Measurements from ENCODE around the gene CXXC1. TPM values are rescaled to one million over a fixed set of nuclear protein-coding genes. Genes with fewer than 3 reads are reported as not detected.

The CXXC1 gene
- total RNA-seq, 6 donors from 2014 or later = 49.6 to 247 (median 85.4) TPM

DNA sequence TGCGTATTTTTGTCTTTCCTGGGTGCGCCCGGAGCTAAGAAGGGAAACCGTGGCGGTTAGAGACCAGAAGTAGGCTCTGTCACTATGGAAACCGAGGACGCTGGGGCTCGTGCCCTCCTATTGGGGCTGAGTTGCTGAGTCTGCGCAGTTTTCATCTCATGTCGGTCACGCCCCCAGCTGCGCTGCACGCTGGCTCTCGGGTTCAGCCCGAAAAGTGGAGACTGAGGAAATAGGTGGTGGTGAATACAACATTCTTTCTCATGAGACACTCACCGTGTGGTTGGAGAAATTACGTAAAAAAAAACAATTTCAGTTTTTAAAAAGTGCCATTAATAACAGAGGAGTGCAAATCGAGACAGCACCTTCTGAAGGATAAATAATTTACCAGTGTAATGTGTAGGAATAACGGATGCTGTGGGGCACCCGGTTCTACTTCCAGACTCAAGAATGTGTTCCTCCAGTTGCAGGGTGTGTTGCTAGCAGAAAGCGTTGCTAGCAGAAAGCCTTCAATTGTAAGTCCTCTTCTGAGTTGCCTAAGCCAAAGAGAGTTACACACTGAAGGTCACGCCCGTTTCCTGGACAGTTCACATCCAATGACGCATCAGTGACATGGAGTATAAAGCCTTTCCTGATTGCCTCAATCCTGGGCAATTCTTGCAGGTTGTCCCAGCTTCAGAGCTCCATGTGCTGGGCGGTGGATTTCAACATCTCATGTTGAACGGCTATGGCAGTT, 20.4 kb upstream of the CXXC1 start:
- peaks cover 0 to 20% (median 10%) of the 10 kb centered on the region in 4 donors for H3K4me1 ChIP-seq
- H3K27me3 ChIP-seq = no peaks in the 10 kb centered on the region
- peak overlapping the region; percentile 31 to 51 (median 40) for H3K4me3 ChIP-seq
- peaks cover 0 to 5% (median 0%) of the 10 kb centered on the region in 4 donors for H3K9me3 ChIP-seq
- DNase-seq (peak; percentile 87 to 94), ATAC-seq (ENCODE audit: low FRiP score in 2 of 2) (peak; percentile 92 to 99)
- no peaks in the 10 kb centered on the region for H3K36me3 ChIP-seq
- peak overlapping the region; percentile 11 to 30 (median 22) for H3K27ac ChIP-seq
- WGBS, 2 donors = 5% methylated on average over 18 to 26 of the region's 26 CpGs
- TF ChIP-seq POLR2AphosphoS5 (IDR thresholded peaks at IDR 0.05) (peak; percentile 67 to 85), CTCF (IDR thresholded peaks at IDR 0.05) (peak in 1 of 6 experiments; percentile 9), POLR2A (IDR thresholded peaks at IDR 0.05) (peak in 1 of 4 donors; percentile 37), EP300 (IDR thresholded peaks at IDR 0.05) (peak in 2 of 4 donors; percentile 60 to 69)

DNA sequence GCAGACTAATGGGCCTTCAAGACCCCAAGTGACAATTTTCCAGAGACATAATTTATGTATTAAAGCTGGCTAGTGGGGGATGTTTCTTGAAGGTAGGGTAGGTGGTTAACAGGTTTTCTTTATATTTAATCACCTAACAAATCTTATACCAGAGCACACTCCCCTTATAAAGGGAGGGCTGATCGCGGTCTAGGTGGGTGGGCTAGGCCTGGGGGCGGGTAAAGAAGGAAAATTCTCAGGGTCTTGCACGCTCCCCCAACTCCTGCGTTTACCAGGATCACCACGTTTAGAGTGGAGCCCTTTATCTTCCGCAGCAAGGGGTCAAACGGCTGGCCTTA, 19.9 kb upstream of the CXXC1 start:
- Histone ChIP-seq H3K27ac (peak overlapping the region in 3 of 4 donors; percentile 11 to 30 (median 18)), H3K4me3 (peak overlapping the region; percentile 31 to 51 (median 40)), H3K36me3 (no peaks in the 10 kb centered on the region), H3K4me1 (peaks cover 0 to 20% (median 10%) of the 10 kb centered on the region in 4 donors), H3K9me3 (peaks cover 0 to 5% (median 0%) of the 10 kb centered on the region in 4 donors), H3K27me3 (no peaks in the 10 kb centered on the region)
- DNase-seq (no peak), ATAC-seq (ENCODE audit: low FRiP score in 2 of 2) (no peak)
- no peak for TF ChIP-seq POLR2AphosphoS5 (IDR thresholded peaks at IDR 0.05)
- TF ChIP-seq POLR2A (IDR thresholded peaks at IDR 0.05) = no peak
- TF ChIP-seq CTCF (IDR thresholded peaks at IDR 0.05) = no peak
- TF ChIP-seq EP300 (IDR thresholded peaks at IDR 0.05) = no peak
- WGBS, 2 donors = 1% methylated on average over 8 of the region's 8 CpGs; no CpG with 5 or more reads in 1 of the 2 donors

DNA sequence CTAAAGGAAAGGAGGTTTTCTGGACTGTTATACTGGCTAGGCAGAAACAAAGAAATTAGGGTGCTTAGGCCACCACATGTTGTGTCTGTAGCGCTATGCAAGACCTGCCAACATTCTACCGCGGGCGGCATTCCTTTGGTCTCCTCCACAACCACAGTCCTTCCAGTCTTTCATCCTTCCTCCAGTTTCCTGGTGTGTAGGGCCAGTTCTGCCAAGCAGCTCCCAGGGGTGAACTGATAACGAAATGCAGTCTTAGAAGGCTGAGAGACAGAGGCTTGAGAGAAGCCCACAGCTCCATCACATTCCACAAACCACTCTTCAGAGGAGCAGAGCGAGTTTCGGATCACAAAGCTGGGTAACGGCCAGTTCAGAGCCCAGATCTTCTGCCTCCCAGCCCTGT, 19.5 kb upstream of the CXXC1 start:
- ATAC-seq (ENCODE audit: low FRiP score in 2 of 2) (peak in 1 of 2 donors; percentile 44), DNase-seq (no peak)
- no peaks in the 10 kb centered on the region for H3K27me3 ChIP-seq
- H3K27ac ChIP-seq = no peak overlapping the region
- peaks cover 0 to 20% (median 10%) of the 10 kb centered on the region in 4 donors for H3K4me1 ChIP-seq
- H3K4me3 ChIP-seq = peak overlapping the region in 1 of 4 donors; percentile 51
- no peak for TF ChIP-seq POLR2A (IDR thresholded peaks at IDR 0.05)
- 58 to 75% methylated on average over 5 to 8 of the region's 8 CpGs for WGBS, 2 donors
- H3K36me3 ChIP-seq = no peaks in the 10 kb centered on the region
- H3K9me3 ChIP-seq = peaks cover 0 to 5% (median 0%) of the 10 kb centered on the region in 4 donors

GRCh38 chr18:50301074-50301473, 13.6 kb upstream of the CXXC1 start:
- H3K9me3 ChIP-seq = peaks cover 0 to 5% (median 0%) of the 10 kb centered on the region in 4 donors
- H3K27ac ChIP-seq = no peak overlapping the region
- TF ChIP-seq EP300 (IDR thresholded peaks at IDR 0.05) (no peak), CTCF (IDR thresholded peaks at IDR 0.05) (no peak), POLR2AphosphoS5 (IDR thresholded peaks at IDR 0.05) (no peak), POLR2A (IDR thresholded peaks at IDR 0.05) (no peak)
- H3K36me3 ChIP-seq = no peaks in the 10 kb centered on the region
- WGBS, 2 donors = 65 to 72% methylated on average over 5 of the region's 5 CpGs
- ATAC-seq (ENCODE audit: low FRiP score in 2 of 2) = no peak
- no peak overlapping the region for H3K4me3 ChIP-seq
- H3K27me3 ChIP-seq = peaks cover 0 to 11% (median 4%) of the 10 kb centered on the region in 4 donors
- peaks cover 5 to 15% (median 8%) of the 10 kb centered on the region in 4 donors for H3K4me1 ChIP-seq
- no peak for DNase-seq

DNA sequence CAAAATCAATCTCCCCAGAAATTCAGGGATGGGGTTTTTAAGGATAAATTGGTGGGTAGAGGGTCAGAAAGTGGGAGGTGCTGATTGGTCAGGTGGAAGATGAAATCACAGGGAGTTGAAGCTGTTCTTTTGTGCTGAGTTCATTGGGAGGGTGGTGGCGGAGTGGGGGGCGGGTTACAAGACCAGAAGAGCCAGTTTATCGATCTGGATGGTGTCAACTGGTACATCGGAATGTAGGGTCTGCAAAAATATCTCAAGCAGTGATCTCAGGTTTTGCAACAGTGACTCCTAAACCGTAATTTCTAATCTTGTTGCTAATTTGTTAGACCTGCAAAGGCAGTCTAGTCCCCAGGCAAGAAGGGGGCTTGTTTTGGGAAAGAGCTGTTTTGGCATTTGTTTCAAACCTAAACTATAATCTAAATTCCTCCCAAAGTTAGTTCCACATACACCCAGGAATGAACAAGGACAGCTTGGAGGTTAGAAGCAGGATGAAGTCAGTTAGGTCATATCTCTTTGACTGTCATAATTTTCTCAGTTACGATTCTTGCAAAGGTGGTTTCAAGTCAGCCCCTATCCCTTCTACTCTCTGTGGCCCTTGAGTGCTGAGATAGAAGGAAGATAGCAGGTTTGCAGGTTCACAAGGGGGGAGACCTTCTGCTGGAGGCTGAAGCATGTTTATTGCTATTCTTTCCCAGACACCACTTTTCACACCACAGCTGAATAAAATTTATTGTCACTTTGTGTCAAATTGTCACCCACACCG, 12.3 kb upstream of the CXXC1 start:
- TF ChIP-seq POLR2A (IDR thresholded peaks at IDR 0.05) (no peak), CTCF (IDR thresholded peaks at IDR 0.05) (no peak), POLR2AphosphoS5 (IDR thresholded peaks at IDR 0.05) (no peak), EP300 (IDR thresholded peaks at IDR 0.05) (no peak)
- peaks cover 0 to 11% (median 4%) of the 10 kb centered on the region in 4 donors for H3K27me3 ChIP-seq
- H3K36me3 ChIP-seq = no peaks in the 10 kb centered on the region
- 71 to 78% methylated on average over 7 of the region's 7 CpGs for WGBS, 2 donors
- H3K9me3 ChIP-seq = peaks cover 0 to under 1% (median 0%) of the 10 kb centered on the region in 4 donors
- H3K27ac ChIP-seq = no peak overlapping the region
- no peak for ATAC-seq (ENCODE audit: low FRiP score in 2 of 2)
- no peak for DNase-seq
- H3K4me3 ChIP-seq = no peak overlapping the region
- peaks cover 5 to 15% (median 8%) of the 10 kb centered on the region in 4 donors for H3K4me1 ChIP-seq

Data from upper lobe of left lung (tissue), 6 donors.